PC-3 (cell line): ENCODE data around the gene ASPA.

Experiments used
- EZH2 ChIP-seq: fragments of 300-600 bp; sonication (generic); IDR thresholded peaks from one replicate; pipeline ENCODE4 v1.6.1; 2017; ENCODE audit warnings: antibody characterized with exemption, mild to moderate bottlenecking, low read length; ENCODE audit not compliant: unreplicated experiment
- EZH2phosphoT487 ChIP-seq: fragments of 300-600 bp; sonication (generic); IDR thresholded peaks from 2 replicates; pipeline ENCODE4 v1.6.1; 2018; ENCODE audit warnings: mild to moderate bottlenecking, antibody characterized with exemption, low read length, borderline replicate concordance
- TF ChIP-seq, protein P1 (sequence below): fragments of 300-600 bp; sonication (generic); conservative IDR thresholded peaks from 2 replicates; pipeline ENCODE4 v1.5.1; 2017; ENCODE audit warnings: antibody characterized with exemption, low read depth, mild to moderate bottlenecking, low read length

DNA sequence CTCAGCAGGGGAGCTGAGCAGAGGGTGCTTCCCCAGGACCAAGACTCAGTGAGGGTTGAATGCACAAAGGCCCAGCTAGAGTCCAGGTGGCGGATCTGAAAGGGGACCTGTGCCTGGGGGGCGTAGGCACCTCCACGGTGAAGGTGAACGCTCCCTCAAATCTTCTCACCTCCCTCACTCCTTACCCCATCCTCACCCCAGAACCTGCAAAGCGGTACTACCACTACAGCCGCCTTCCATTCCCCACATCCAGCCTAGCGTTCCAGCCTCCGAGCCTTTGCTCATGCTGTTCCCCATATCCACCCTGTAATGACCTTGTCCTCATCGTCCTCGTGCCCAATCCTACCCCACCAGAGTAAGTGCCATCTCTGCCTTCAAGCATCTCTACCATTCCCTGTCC lies 51.2 kb downstream of the ASPA start:
- TF ChIP-seq, protein P1, sequence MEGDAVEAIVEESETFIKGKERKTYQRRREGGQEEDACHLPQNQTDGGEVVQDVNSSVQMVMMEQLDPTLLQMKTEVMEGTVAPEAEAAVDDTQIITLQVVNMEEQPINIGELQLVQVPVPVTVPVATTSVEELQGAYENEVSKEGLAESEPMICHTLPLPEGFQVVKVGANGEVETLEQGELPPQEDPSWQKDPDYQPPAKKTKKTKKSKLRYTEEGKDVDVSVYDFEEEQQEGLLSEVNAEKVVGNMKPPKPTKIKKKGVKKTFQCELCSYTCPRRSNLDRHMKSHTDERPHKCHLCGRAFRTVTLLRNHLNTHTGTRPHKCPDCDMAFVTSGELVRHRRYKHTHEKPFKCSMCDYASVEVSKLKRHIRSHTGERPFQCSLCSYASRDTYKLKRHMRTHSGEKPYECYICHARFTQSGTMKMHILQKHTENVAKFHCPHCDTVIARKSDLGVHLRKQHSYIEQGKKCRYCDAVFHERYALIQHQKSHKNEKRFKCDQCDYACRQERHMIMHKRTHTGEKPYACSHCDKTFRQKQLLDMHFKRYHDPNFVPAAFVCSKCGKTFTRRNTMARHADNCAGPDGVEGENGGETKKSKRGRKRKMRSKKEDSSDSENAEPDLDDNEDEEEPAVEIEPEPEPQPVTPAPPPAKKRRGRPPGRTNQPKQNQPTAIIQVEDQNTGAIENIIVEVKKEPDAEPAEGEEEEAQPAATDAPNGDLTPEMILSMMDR, result no peak
- TF ChIP-seq EZH2phosphoT487 (no peak), EZH2 (no peak)
